A549 (cell line): Measurements from ENCODE around the gene C10orf90.

Experiments used
- CTCF ChIP-seq: fragments of >200 bp; sonication (Bioruptor Twin); formaldehyde crosslinking; IDR thresholded peaks from 3 replicates; pipeline ENCODE4 v1.5.1; 2016
- EP300 ChIP-seq, 2 experiments: fragments of >200 bp; sonication (Bioruptor Twin); formaldehyde crosslinking; IDR thresholded peaks; 2 replicates in 1 of 2; 3 replicates in 1 of 2; pipeline ENCODE4 v1.6.1; 2016 to 2017
- HDAC2 ChIP-seq: fragments of 200-600 bp; sonication (generic); IDR thresholded peaks from 2 replicates; pipeline ENCODE4 v1.6.1; 2016
- NR3C1 ChIP-seq: fragments of >200 bp; sonication (Bioruptor Twin); formaldehyde crosslinking; IDR thresholded peaks from 3 replicates; pipeline ENCODE4 v1.6.1; 2017
- PHF8 ChIP-seq: fragments of 200-600 bp; sonication (generic); IDR thresholded peaks from 2 replicates; pipeline ENCODE4 v1.6.1; 2016; ENCODE audit warnings: low read depth, mild to moderate bottlenecking, antibody characterized with exemption, moderate library complexity, borderline replicate concordance
- POLR2A ChIP-seq: IDR thresholded peaks from 2 replicates; pipeline ENCODE4 v1.6.1; 2012; ENCODE audit warnings: mild to moderate bottlenecking, low read length
- RAD21 ChIP-seq, 2 experiments: fragments of >200 bp in 1 of 2; sonication (Bioruptor Twin) in 1 of 2; formaldehyde crosslinking in 1 of 2; IDR thresholded peaks in 1 of 2; conservative IDR thresholded peaks in 1 of 2; 2 replicates in 1 of 2; 3 replicates in 1 of 2; pipeline ENCODE4 v1.6.1; 2012 to 2018; ENCODE audit warnings: inconsistent platforms in 1 of 2
- SMC3 ChIP-seq: fragments of >200 bp; sonication (Bioruptor Twin); formaldehyde crosslinking; IDR thresholded peaks from 3 replicates; pipeline ENCODE4 v1.6.1; 2018; ENCODE audit warnings: inconsistent platforms
- TP53 ChIP-seq: fragments of 250-450 bp; sonication (Bioruptor Pico); IDR thresholded peaks from 2 replicates; pipeline ENCODE4 v1.5.0; 2021; ENCODE audit warnings: mild to moderate bottlenecking, moderate library complexity

GRCh38 chr10:126496771-126497545, 173.5 kb downstream of the C10orf90 start:
- no peak for TF ChIP-seq CTCF
- TF ChIP-seq PHF8, result no peak
- TF ChIP-seq RAD21 (conservative IDR thresholded peaks at IDR 0.05 in 1 of 2, IDR thresholded peaks at IDR 0.05 in 1 of 2), result no peak
- TF ChIP-seq POLR2A, result no peak
- no peak for TF ChIP-seq NR3C1
- no peak for TF ChIP-seq SMC3
- no peak for TF ChIP-seq HDAC2
- TF ChIP-seq TP53, result no peak
- no peak for TF ChIP-seq EP300 (IDR thresholded peaks at IDR 0.05)
